Measurements from ENCODE around the gene FNBP1L.

DNA sequence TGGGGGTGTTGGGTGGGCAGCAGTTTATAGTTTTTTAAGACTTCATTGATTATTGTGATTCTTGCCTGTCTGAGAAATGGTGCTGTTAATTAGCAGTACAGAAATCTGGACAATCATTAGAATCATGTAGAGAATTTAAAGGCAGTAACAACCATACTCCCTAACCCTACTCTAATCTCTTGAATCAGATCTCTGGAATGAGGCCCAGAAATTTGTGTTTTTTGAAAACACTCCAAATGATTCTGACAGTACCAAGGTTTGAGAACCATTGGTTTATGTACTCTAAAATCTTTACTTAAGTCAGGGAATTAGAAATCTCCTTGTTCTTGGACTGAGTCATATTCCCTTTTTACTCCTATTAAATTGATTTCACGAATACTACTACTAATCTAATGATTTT is 24.0 kb downstream of the FNBP1L start:
- TF ChIP-seq SIRT6 (IDR thresholded peaks at IDR 0.05; ENCODE audit: low read length) (no peak), TCF12 (IDR thresholded peaks at IDR 0.05; ENCODE audit: low read depth, low read length) (no peak), POLR2A (IDR thresholded peaks at IDR 0.05; ENCODE audit: control extremely low read depth in 1 of 2, low read depth in 2 of 2, low read length in 2 of 2) (no peak), EZH2 (IDR thresholded peaks at IDR 0.05; ENCODE audit: low read depth, low read length, severe bottlenecking) (no peak), POLR2AphosphoS5 (IDR thresholded peaks at IDR 0.05; ENCODE audit: low read depth, low read length) (no peak), CBX5 (IDR thresholded peaks at IDR 0.05; ENCODE audit: low read depth, low read length) (no peak), HDAC6 (IDR thresholded peaks at IDR 0.05; ENCODE audit: low read depth, low read length) (no peak)
- TF ChIP-seq, protein P1, sequence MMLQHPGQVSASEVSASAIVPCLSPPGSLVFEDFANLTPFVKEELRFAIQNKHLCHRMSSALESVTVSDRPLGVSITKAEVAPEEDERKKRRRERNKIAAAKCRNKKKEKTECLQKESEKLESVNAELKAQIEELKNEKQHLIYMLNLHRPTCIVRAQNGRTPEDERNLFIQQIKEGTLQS (IDR thresholded peaks at IDR 0.05; ENCODE audit: insufficient read depth, low read depth, low read length) = no peak
- TF ChIP-seq, protein P2, sequence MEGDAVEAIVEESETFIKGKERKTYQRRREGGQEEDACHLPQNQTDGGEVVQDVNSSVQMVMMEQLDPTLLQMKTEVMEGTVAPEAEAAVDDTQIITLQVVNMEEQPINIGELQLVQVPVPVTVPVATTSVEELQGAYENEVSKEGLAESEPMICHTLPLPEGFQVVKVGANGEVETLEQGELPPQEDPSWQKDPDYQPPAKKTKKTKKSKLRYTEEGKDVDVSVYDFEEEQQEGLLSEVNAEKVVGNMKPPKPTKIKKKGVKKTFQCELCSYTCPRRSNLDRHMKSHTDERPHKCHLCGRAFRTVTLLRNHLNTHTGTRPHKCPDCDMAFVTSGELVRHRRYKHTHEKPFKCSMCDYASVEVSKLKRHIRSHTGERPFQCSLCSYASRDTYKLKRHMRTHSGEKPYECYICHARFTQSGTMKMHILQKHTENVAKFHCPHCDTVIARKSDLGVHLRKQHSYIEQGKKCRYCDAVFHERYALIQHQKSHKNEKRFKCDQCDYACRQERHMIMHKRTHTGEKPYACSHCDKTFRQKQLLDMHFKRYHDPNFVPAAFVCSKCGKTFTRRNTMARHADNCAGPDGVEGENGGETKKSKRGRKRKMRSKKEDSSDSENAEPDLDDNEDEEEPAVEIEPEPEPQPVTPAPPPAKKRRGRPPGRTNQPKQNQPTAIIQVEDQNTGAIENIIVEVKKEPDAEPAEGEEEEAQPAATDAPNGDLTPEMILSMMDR (IDR thresholded peaks at IDR 0.05; ENCODE audit: control extremely low read depth in 1 of 3, insufficient read depth in 1 of 3, low read depth in 1 of 3, low read length in 3 of 3) = no peak
- TF ChIP-seq, protein P3, sequence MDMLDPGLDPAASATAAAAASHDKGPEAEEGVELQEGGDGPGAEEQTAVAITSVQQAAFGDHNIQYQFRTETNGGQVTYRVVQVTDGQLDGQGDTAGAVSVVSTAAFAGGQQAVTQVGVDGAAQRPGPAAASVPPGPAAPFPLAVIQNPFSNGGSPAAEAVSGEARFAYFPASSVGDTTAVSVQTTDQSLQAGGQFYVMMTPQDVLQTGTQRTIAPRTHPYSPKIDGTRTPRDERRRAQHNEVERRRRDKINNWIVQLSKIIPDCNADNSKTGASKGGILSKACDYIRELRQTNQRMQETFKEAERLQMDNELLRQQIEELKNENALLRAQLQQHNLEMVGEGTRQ (IDR thresholded peaks at IDR 0.05; ENCODE audit: low read length) = no peak

Measured in H1 (cell line).